OCI-LY1 (cell line): ENCODE data around the gene CD82.

Experiments
- H2AFZ ChIP-seq: fragments of 200-600 bp; sonication (generic), shearing (Covaris generic); 2 replicates; pipeline ENCODE4 v1.6.0; 2014; ENCODE audit warnings: antibody characterized with exemption, mild to moderate bottlenecking, low read length
- H3F3A ChIP-seq: fragments of 200-600 bp; sonication (generic), shearing (Covaris generic); 2 replicates; pipeline ENCODE4 v1.6.0; 2014; ENCODE audit warnings: mild to moderate bottlenecking, antibody characterized with exemption, low read length, moderate library complexity; ENCODE audit not compliant: insufficient read depth
- H3K27ac ChIP-seq: fragments of 200-600 bp; sonication (generic); 2 replicates; pipeline ENCODE4 v1.5.1; 2014; ENCODE audit warnings: low read length, mixed run types, mild to moderate bottlenecking, low read depth; ENCODE audit not compliant: poor library complexity, severe bottlenecking
- H3K27me3 ChIP-seq: fragments of 200-600 bp; sonication (generic); 2 replicates; pipeline ENCODE4 v1.6.0; 2014; ENCODE audit warnings: antibody characterized with exemption, mild to moderate bottlenecking, low read length, moderate library complexity; ENCODE audit not compliant: insufficient read depth
- H3K36me3 ChIP-seq: fragments of 200-600 bp; sonication (generic); 2 replicates; pipeline ENCODE4 v1.6.1; 2014; ENCODE audit warnings: mild to moderate bottlenecking, antibody characterized with exemption, low read length, moderate library complexity, mixed read lengths; ENCODE audit not compliant: insufficient read depth
- H3K4me1 ChIP-seq: fragments of 200-600 bp; sonication (generic); 2 replicates; pipeline ENCODE4 v1.5.1; 2014; ENCODE audit warnings: mild to moderate bottlenecking, low read length, moderate library complexity; ENCODE audit not compliant: insufficient read depth, severe bottlenecking
- H3K4me2 ChIP-seq: fragments of 200-600 bp; sonication (generic), shearing (Covaris generic); 2 replicates; pipeline ENCODE4 v1.6.1; 2014; ENCODE audit warnings: low read length
- H3K4me3 ChIP-seq: fragments of 200-600 bp; sonication (generic); 2 replicates; pipeline ENCODE4 v1.5.1; 2014; ENCODE audit warnings: low read length, low read depth, mild to moderate bottlenecking, mixed read lengths; ENCODE audit not compliant: poor library complexity, severe bottlenecking
- H3K79me2 ChIP-seq: fragments of 200-600 bp; shearing (Covaris generic); 2 replicates; pipeline ENCODE4 v1.6.1; 2016; ENCODE audit warnings: mixed run types, low read length, mixed read lengths; ENCODE audit not compliant: insufficient read depth
- H3K9ac ChIP-seq: fragments of 200-600 bp; sonication (generic), shearing (Covaris generic); 2 replicates; pipeline ENCODE4 v1.6.1; 2014; ENCODE audit warnings: mild to moderate bottlenecking, low read length, mixed read lengths
- H3K9me2 ChIP-seq: fragments of 200-600 bp; sonication (generic), shearing (Covaris generic); 2 replicates; pipeline ENCODE4 v1.6.1; 2014; ENCODE audit warnings: low read depth, mild to moderate bottlenecking, low read length, mixed read lengths
- H3K9me3 ChIP-seq: fragments of 200-600 bp; shearing (Covaris generic); 2 replicates; pipeline ENCODE4 v1.6.1; 2014; ENCODE audit warnings: low read length, mixed read lengths
- H4K20me1 ChIP-seq: fragments of 200-600 bp; sonication (generic), shearing (Covaris generic); 2 replicates; pipeline ENCODE4 v1.6.0; 2016; ENCODE audit warnings: mild to moderate bottlenecking, low read length; ENCODE audit not compliant: insufficient read depth
- EZH2 ChIP-seq: fragments of 200-600 bp; sonication (generic), shearing (Covaris generic); IDR thresholded peaks from 2 replicates; pipeline ENCODE4 v1.8.0; 2017; ENCODE audit warnings: borderline replicate concordance, mixed run types, mild to moderate bottlenecking, antibody characterized with exemption, low read length, moderate library complexity, mixed read lengths
- TF ChIP-seq, protein P1 (sequence below): fragments of 200-600 bp; sonication (generic), shearing (Covaris generic); IDR thresholded peaks from 2 replicates; pipeline ENCODE4 v1.5.1; 2017; ENCODE audit warnings: mild to moderate bottlenecking, antibody characterized with exemption, low read length, moderate library complexity, mixed read lengths

Gene CD82

DNA sequence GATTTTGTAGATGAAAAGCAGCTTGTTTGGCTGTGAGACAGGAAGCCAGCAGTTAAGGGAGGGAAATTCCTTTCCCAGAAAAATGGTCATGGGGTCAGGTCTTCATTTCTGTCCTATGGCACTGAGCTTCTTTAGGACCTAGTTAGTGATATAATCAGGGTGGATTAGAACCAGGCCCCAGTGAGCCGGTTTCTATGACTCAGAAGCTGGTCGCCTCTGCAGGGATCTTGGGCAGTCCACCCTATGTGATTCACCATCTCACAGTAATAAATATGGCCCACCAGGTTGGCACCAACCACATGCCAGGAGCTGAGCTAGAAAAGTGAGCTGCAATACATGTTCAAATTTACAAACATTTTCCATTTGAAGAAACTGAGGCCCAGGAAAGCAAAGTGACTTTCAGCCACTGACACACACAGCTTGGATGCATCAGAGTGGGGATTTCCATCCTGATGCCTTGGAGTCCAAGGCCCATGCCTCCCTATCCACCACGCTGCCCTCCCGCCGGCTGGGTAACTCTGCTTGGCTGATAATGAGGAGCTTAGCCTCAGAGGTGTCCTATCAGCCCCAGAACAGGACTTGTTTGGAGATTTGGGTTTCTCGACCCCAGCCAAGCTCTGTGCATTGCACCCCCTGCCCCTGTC lies 42.0 kb downstream of the CD82 start:
- H3K4me2 ChIP-seq, result peak overlapping the region; percentile 64; the same call in 1 of the 2 replicates
- no peaks in the 10 kb centered on the region for H3K9me2 ChIP-seq
- no peak for TF ChIP-seq EZH2
- TF ChIP-seq, protein P1, sequence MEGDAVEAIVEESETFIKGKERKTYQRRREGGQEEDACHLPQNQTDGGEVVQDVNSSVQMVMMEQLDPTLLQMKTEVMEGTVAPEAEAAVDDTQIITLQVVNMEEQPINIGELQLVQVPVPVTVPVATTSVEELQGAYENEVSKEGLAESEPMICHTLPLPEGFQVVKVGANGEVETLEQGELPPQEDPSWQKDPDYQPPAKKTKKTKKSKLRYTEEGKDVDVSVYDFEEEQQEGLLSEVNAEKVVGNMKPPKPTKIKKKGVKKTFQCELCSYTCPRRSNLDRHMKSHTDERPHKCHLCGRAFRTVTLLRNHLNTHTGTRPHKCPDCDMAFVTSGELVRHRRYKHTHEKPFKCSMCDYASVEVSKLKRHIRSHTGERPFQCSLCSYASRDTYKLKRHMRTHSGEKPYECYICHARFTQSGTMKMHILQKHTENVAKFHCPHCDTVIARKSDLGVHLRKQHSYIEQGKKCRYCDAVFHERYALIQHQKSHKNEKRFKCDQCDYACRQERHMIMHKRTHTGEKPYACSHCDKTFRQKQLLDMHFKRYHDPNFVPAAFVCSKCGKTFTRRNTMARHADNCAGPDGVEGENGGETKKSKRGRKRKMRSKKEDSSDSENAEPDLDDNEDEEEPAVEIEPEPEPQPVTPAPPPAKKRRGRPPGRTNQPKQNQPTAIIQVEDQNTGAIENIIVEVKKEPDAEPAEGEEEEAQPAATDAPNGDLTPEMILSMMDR, result no peak
- H3K4me3 ChIP-seq, result peak overlapping the region; percentile 46
- H3K4me1 ChIP-seq, result peaks cover 97% of the 10 kb centered on the region
- peaks cover 35% of the 10 kb centered on the region for H3K36me3 ChIP-seq
- no peaks in the 10 kb centered on the region for H3F3A ChIP-seq
- H3K27me3 ChIP-seq, result no peaks in the 10 kb centered on the region
- H2AFZ ChIP-seq, result no peak overlapping the region
- H3K27ac ChIP-seq, result peak overlapping the region; percentile 96
- H3K9ac ChIP-seq, result peak overlapping the region; percentile 49; the same call in 1 of the 2 replicates
- H3K9me3 ChIP-seq, result no peaks in the 10 kb centered on the region
- H3K79me2 ChIP-seq, result no peaks in the 10 kb centered on the region
- H4K20me1 ChIP-seq, result no peaks in the 10 kb centered on the region

DNA sequence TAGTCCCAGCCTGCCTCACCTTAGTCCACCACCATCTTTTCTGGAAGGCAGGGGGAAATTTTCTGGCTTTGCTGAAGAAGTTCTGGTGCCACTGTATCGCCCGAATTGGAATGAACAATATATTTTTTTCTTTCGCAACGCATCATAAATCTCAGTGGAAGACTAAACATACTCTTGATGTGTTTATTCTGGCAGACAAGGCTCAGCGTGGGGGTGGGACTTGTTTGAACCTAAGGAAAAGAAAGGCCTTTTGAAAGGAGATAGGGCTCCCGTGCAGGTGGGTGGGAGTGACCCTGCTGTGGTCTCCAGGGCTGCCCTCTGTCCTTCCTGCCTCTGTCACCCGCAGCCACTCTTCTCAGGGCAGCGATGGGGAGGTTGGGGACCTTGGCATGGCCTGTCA lies 42.5 kb downstream of the CD82 start:
- no peaks in the 10 kb centered on the region for H3K9me3 ChIP-seq
- peak overlapping the region; percentile 64 for H3K4me2 ChIP-seq
- H3K79me2 ChIP-seq, result no peaks in the 10 kb centered on the region
- peak overlapping the region; percentile 46 for H3K4me3 ChIP-seq
- no peaks in the 10 kb centered on the region for H4K20me1 ChIP-seq
- peak overlapping the region; percentile 96 for H3K27ac ChIP-seq
- H3F3A ChIP-seq, result no peaks in the 10 kb centered on the region
- no peaks in the 10 kb centered on the region for H3K27me3 ChIP-seq
- H3K9ac ChIP-seq, result peak overlapping the region; percentile 49; the same call in 1 of the 2 replicates
- TF ChIP-seq, protein P1, result no peak
- no peak for TF ChIP-seq EZH2
- H3K9me2 ChIP-seq, result no peaks in the 10 kb centered on the region
- peaks cover 97% of the 10 kb centered on the region for H3K4me1 ChIP-seq
- no peak overlapping the region for H2AFZ ChIP-seq
- H3K36me3 ChIP-seq, result peaks cover 35% of the 10 kb centered on the region

DNA sequence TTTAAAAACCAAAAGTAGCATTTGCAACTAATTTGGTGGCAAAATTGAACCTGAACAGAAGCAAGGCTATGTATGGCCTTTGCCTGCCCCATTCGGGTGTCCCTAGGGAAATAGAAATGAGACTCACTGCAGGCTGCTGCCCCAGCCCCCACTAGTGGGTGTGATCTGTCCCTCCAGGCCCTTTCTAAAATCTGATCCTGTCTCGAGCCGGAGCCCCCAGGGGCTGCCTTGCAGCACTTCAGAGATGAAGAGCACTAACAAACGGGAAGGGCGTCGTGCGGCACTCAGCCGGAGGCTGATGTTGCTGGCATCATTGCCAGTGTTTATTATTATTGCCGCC lies 43.2 kb downstream of the CD82 start:
- Histone ChIP-seq H3K9me2 (no peaks in the 10 kb centered on the region), H3K4me2 (peak overlapping the region; percentile 64), H3K9ac (peak overlapping the region; percentile 49; the same call in 1 of the 2 replicates), H3K36me3 (peaks cover 35% of the 10 kb centered on the region), H2AFZ (no peak overlapping the region), H3K79me2 (no peaks in the 10 kb centered on the region), H3K27me3 (no peaks in the 10 kb centered on the region), H3K27ac (peak overlapping the region; percentile 96), H3K9me3 (no peaks in the 10 kb centered on the region), H4K20me1 (no peaks in the 10 kb centered on the region), H3K4me3 (peak overlapping the region; percentile 46), H3F3A (no peaks in the 10 kb centered on the region), H3K4me1 (peaks cover 97% of the 10 kb centered on the region)
- TF ChIP-seq EZH2, result no peak
- TF ChIP-seq, protein P1, result no peak
